OCI-LY7 (cell line): ENCODE results near the gene LZTS2. TPM values are rescaled to one million over a fixed set of nuclear protein-coding genes. Genes with fewer than 3 reads are reported as not detected.

Source experiments
- BruUV-seq: library from RNA; stranded (reverse); fragments of 400-500 nt; replicated peaks from 2 replicates; lab custom pipeline; 2021; lab: Mats Ljungman, UMichigan
- CTCF ChIA-PET: fragments of 300-600 bp; sonication (Branson Sonifier 250); formaldehyde crosslinking; loops from one replicate; lab custom pipeline; 2022; ENCODE audit warnings: antibody characterized with exemption; ENCODE audit not compliant: unreplicated experiment; lab: Charles Lee
- POLR2A ChIA-PET: fragments of 300-600 bp; sonication (Branson Sonifier 250); formaldehyde crosslinking; loops from one replicate; lab custom pipeline; 2022; ENCODE audit warnings: antibody characterized with exemption; lab: Charles Lee
- DNase-seq: peaks from one replicate; pipeline ENCODE4 v3.0.0-alpha.2; 2015; ENCODE audit warnings: low spot score
- H2AFZ ChIP-seq: fragments of 200-600 bp; sonication (generic), shearing (Covaris generic); 2 replicates; pipeline ENCODE4 v1.6.1; 2014; ENCODE audit warnings: mild to moderate bottlenecking, antibody characterized with exemption, low read length, moderate library complexity
- H3K27ac ChIP-seq: fragments of 200-600 bp; sonication (generic); 2 replicates; pipeline ENCODE4 v1.5.1; 2014; ENCODE audit warnings: mixed run types, low read depth, mild to moderate bottlenecking, moderate library complexity, low read length, inconsistent platforms; ENCODE audit not compliant: poor library complexity, severe bottlenecking
- H3K36me3 ChIP-seq: fragments of 200-600 bp; sonication (generic); 2 replicates; pipeline ENCODE4 v1.6.1; 2014; ENCODE audit warnings: mild to moderate bottlenecking, antibody characterized with exemption, low read length, moderate library complexity, mixed read lengths; ENCODE audit not compliant: insufficient read depth
- H3K4me1 ChIP-seq: fragments of 200-600 bp; sonication (generic); 2 replicates; pipeline ENCODE4 v1.5.1; 2014; ENCODE audit warnings: mild to moderate bottlenecking, low read length; ENCODE audit not compliant: insufficient read depth, poor library complexity, severe bottlenecking
- H3K4me2 ChIP-seq: fragments of 200-600 bp; sonication (generic); 2 replicates; pipeline ENCODE4 v1.6.1; 2014; ENCODE audit warnings: mild to moderate bottlenecking, low read length
- H3K4me3 ChIP-seq: fragments of 200-600 bp; sonication (generic); 2 replicates; pipeline ENCODE4 v1.5.1; 2014; ENCODE audit warnings: mild to moderate bottlenecking, low read depth, low read length; ENCODE audit not compliant: poor library complexity, severe bottlenecking
- H3K79me2 ChIP-seq: fragments of 200-600 bp; sonication (generic); 2 replicates; pipeline ENCODE4 v1.6.1; 2016; ENCODE audit warnings: low read depth, mild to moderate bottlenecking, low read length, moderate library complexity, mixed read lengths; ENCODE audit not compliant: insufficient read depth
- H3K9me2 ChIP-seq: fragments of 200-600 bp; sonication (generic); 2 replicates; pipeline ENCODE4 v1.6.1; 2016; ENCODE audit warnings: mild to moderate bottlenecking, low read length, mixed read lengths; ENCODE audit not compliant: insufficient read depth
- H3K9me3 ChIP-seq: fragments of 200-600 bp; sonication (generic); 2 replicates; pipeline ENCODE4 v1.6.1; 2014; ENCODE audit warnings: mild to moderate bottlenecking, mixed run types, low read length, mixed read lengths
- H4K20me1 ChIP-seq: fragments of 200-600 bp; sonication (generic); 2 replicates; pipeline ENCODE4 v1.6.1; 2014; ENCODE audit warnings: mild to moderate bottlenecking, antibody characterized with exemption, low read length, moderate library complexity, mixed read lengths; ENCODE audit not compliant: insufficient read depth
- CTCF ChIP-seq: fragments of 200-600 bp; sonication (generic); conservative IDR thresholded peaks from 2 replicates; pipeline ENCODE4 v1.5.1; 2014; ENCODE audit warnings: mild to moderate bottlenecking, antibody characterized with exemption, low read length, moderate library complexity, mixed read lengths
- EZH2phosphoT487 ChIP-seq: fragments of 200-600 bp; sonication (generic); IDR thresholded peaks from 2 replicates; pipeline ENCODE4 v1.6.1; 2018; ENCODE audit warnings: low read depth, borderline replicate concordance, mild to moderate bottlenecking, mixed run types, antibody characterized with exemption, low read length, moderate library complexity, mixed read lengths
- intact Hi-C: fragments of 100-400 bp; cut with micrococcal nuclease; formaldehyde crosslinking; loops from one replicate; pipeline ENCODE4 v1.10.0; 2022; ENCODE audit not compliant: unreplicated experiment
- total RNA-seq, 2 experiments: library from RNA; depleted of rRNA in 1 of 2; stranded (reverse); fragments of >200 nt in 1 of 2; shearing (Covaris generic) in 1 of 2; gene quantifications; 2 replicates each; pipeline ENCODE4 v1.2.3, GENCODE V29; 2014 to 2022

The LZTS2 gene
- total RNA-seq, 2 experiments from 2014 or later, result 13.6 to 20.3 TPM

- H2AFZ ChIP-seq, result no peak overlapping the region
- H3K36me3 ChIP-seq, result no peaks in the 10 kb centered on the region
- no peaks in the 10 kb centered on the region for H3K4me1 ChIP-seq
- peak overlapping the region; percentile 65 for H3K4me2 ChIP-seq
- CTCF ChIA-PET, result interaction anchor here (0.6 kb wide), 2 partner anchors 31 to 1216 kb away, joined by 3 to 4 read pairs; partner anchors contain the start of gene KAZALD1
- H3K4me3 ChIP-seq, result peak overlapping the region; percentile 38
- H3K9me2 ChIP-seq, result no peaks in the 10 kb centered on the region
- intact Hi-C loops, result no loop called here
- TF ChIP-seq CTCF (no peak), EZH2phosphoT487 (no peak)
- DNase-seq, result no peak
- H3K9me3 ChIP-seq, result no peaks in the 10 kb centered on the region
- no peaks in the 10 kb centered on the region; the same call in 1 of the 2 replicates for H4K20me1 ChIP-seq
- no peaks in the 10 kb centered on the region for H3K79me2 ChIP-seq
- no peak overlapping the region for H3K27ac ChIP-seq
- POLR2A ChIA-PET, result interaction anchor here (0.6 kb wide), 1 partner anchor 41 kb away, joined by 3 read pairs; no protein-coding TSS in a partner anchor
- no TSS peak for BruUV-seq
These were observed 31.0 kb downstream of the LZTS2 start for GRCh38 chr10:101030496-101031127.

GRCh38 chr10:101031128-101031795 is 31.7 kb downstream of the LZTS2 start, which contains the start of the genes PDZD7 and SFXN3:
Gene PDZD7, minus strand, starts transcription at chr10:101031129. Its CDS starts 910 bp downstream, at chr10:101030219.
Gene SFXN3, plus strand, starts transcription at chr10:101031234. Its CDS starts 3,461 bp downstream, at chr10:101034695.
- intact Hi-C loops, result no loop called here
- H3K4me3 ChIP-seq, result peak within 1 kb of the TSS; percentile 38
- TF ChIP-seq EZH2phosphoT487 (no peak), CTCF (no peak)
- no peaks in the 10 kb centered on the region for H3K36me3 ChIP-seq
- H4K20me1 ChIP-seq, result no peaks in the 10 kb centered on the region; the same call in 1 of the 2 replicates
- H3K79me2 ChIP-seq, result no peaks in the 10 kb centered on the region
- ChIA-PET POLR2A (interaction anchor here (0.6 kb wide), 1 partner anchor 41 kb away, joined by 3 read pairs; no protein-coding TSS in a partner anchor), CTCF (no interaction called here)
- no peak within 1 kb of the TSS for H3K27ac ChIP-seq
- no TSS peak for BruUV-seq
- H3K4me2 ChIP-seq, result peak within 1 kb of the TSS; percentile 65
- H2AFZ ChIP-seq, result 0 out of 2 replicates have a peak within 1 kb of the TSS, but pooled peaks have one; percentile 44
- H3K9me2 ChIP-seq, result no peaks in the 10 kb centered on the region
- no peaks in the 10 kb centered on the region for H3K9me3 ChIP-seq
- no peaks in the 10 kb centered on the region for H3K4me1 ChIP-seq
- peak; percentile 79 for DNase-seq
